Testis (tissue), 3 donors: ENCODE results near the gene TPSG1. TPM values are rescaled to one million over a fixed set of nuclear protein-coding genes. Genes with fewer than 3 reads are reported as not detected.
A peak's percentile ranks its signal among the peaks of the same experiment; 100 is the strongest.

Experiments
- DNase-seq: peaks from one replicate; pipeline ENCODE4 v3.0.0-alpha.2; 2019
- H3K27ac ChIP-seq, 2 donors: fragments of 200-600 bp; sonication (generic); one replicate each; pipeline ENCODE4 v1.5.1; 2019
- H3K27me3 ChIP-seq: fragments of 200-600 bp; sonication (generic); one replicate; pipeline ENCODE4 v1.5.1; 2019
- H3K36me3 ChIP-seq: fragments of 200-600 bp; sonication (generic); one replicate; pipeline ENCODE4 v1.5.1; 2017; ENCODE audit warnings: low read depth; ENCODE audit errors: missing control alignments
- H3K4me1 ChIP-seq: fragments of 200-600 bp; sonication (generic); one replicate; pipeline ENCODE4 v1.5.1; 2019
- H3K4me3 ChIP-seq, 2 donors: fragments of 200-600 bp; sonication (generic); one replicate each; pipeline ENCODE4 v1.5.1; 2017 to 2019
- H3K9me3 ChIP-seq: fragments of 200-600 bp; sonication (generic); one replicate; pipeline ENCODE4 v1.5.1; 2017
- POLR2A ChIP-seq: fragments of 450-650 bp; IDR thresholded peaks from one replicate; pipeline ENCODE4 v1.6.1; 2017; ENCODE audit warnings: antibody characterized with exemption, mild to moderate bottlenecking, moderate library complexity
- WGBS, 2 donors: methylation state at CpG; one replicate each; pipeline ENCODE4 v1.1.5; 2018; 5-methylcytosine and 5-hydroxymethylcytosine counted together
- intact Hi-C: fragments of 100-400 bp; cut with DNase I; formaldehyde crosslinking; loops from one replicate; pipeline ENCODE4 v1.15.1; 2023; ENCODE audit warnings: low total_unique reads
- polyA plus RNA-seq: library from polyadenylated mRNA; stranded (reverse); fragments of 350-450 nt; fragmentation: Illumina TruSeq; extraction: RNeasy Lipid Tissue Mini Kit (QIAGEN cat#74804); gene quantifications from one replicate; pipeline ENCODE4 v1.2.3, GENCODE V29; 2014; ENCODE audit warnings: low read depth, low replicate concordance; ENCODE audit not compliant: insufficient read depth
- total RNA-seq, 2 donors: library from RNA; depleted of rRNA; stranded (reverse); fragments of >200 nt; gene quantifications; one replicate each; pipeline ENCODE4 v1.2.3, GENCODE V29; 2016
- TF ChIP-seq, protein P1 (sequence below), 3 experiments: fragments of 450-650 bp in 2 of 3; fragments of 200-600 bp in 1 of 3; sonication (generic) in 1 of 3; IDR thresholded peaks; one replicate each; pipeline ENCODE4 v1.5.1; 2016 to 2019; ENCODE audit warnings: antibody characterized with exemption in 3 of 3, mild to moderate bottlenecking in 2 of 3, moderate library complexity in 1 of 3

TPSG1 gene
- total and polyA plus RNA-seq, 3 donors from 2014 or later: 1.2 TPM; not detected in 2

GRCh38 chr16:1195393-1195666 lies 29.7 kb downstream of the TPSG1 start:
- WGBS, 2 donors: 91 to 92% methylated on average over 13 to 14 of the region's 14 CpGs
- intact Hi-C loops: loop anchor here (5.0 kb wide), 1 partner anchor 83 kb away; no protein-coding TSS in a partner anchor
- Histone ChIP-seq H3K27me3 (no peaks in the 10 kb centered on the region), H3K9me3 (no peaks in the 10 kb centered on the region), H3K4me3 (no peak overlapping the region), H3K4me1 (no peaks in the 10 kb centered on the region), H3K36me3 (no peaks in the 10 kb centered on the region), H3K27ac (no peak overlapping the region)
- TF ChIP-seq, protein P1, sequence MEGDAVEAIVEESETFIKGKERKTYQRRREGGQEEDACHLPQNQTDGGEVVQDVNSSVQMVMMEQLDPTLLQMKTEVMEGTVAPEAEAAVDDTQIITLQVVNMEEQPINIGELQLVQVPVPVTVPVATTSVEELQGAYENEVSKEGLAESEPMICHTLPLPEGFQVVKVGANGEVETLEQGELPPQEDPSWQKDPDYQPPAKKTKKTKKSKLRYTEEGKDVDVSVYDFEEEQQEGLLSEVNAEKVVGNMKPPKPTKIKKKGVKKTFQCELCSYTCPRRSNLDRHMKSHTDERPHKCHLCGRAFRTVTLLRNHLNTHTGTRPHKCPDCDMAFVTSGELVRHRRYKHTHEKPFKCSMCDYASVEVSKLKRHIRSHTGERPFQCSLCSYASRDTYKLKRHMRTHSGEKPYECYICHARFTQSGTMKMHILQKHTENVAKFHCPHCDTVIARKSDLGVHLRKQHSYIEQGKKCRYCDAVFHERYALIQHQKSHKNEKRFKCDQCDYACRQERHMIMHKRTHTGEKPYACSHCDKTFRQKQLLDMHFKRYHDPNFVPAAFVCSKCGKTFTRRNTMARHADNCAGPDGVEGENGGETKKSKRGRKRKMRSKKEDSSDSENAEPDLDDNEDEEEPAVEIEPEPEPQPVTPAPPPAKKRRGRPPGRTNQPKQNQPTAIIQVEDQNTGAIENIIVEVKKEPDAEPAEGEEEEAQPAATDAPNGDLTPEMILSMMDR (IDR thresholded peaks at IDR 0.05): no peak
- DNase-seq: no peak

- intact Hi-C loops: loop anchor here (5.0 kb wide), 1 partner anchor 83 kb away; no protein-coding TSS in a partner anchor
- 41 to 45% methylated on average over 33 to 61 of the region's 61 CpGs for WGBS, 2 donors
- Histone ChIP-seq H3K27me3 (no peaks in the 10 kb centered on the region), H3K36me3 (no peaks in the 10 kb centered on the region), H3K4me1 (no peaks in the 10 kb centered on the region), H3K4me3 (no peak overlapping the region), H3K9me3 (no peaks in the 10 kb centered on the region), H3K27ac (no peak overlapping the region)
- no peak for DNase-seq
- TF ChIP-seq POLR2A: no peak
- TF ChIP-seq, protein P1 (IDR thresholded peaks at IDR 0.05): peak; percentile 81 to 88 (median 84)
Measured at GRCh38 chr16:1194665-1195392, 30.2 kb downstream of the TPSG1 start.

- 78 to 88% methylated on average over 8 to 29 of the region's 29 CpGs for WGBS, 2 donors
- intact Hi-C loops: no loop called here
- Histone ChIP-seq H3K4me1 (no peaks in the 10 kb centered on the region), H3K4me3 (no peak overlapping the region), H3K36me3 (no peaks in the 10 kb centered on the region), H3K9me3 (no peaks in the 10 kb centered on the region), H3K27me3 (no peaks in the 10 kb centered on the region), H3K27ac (no peak overlapping the region)
- no peak for TF ChIP-seq POLR2A
- TF ChIP-seq, protein P1 (IDR thresholded peaks at IDR 0.05): no peak
- no peak for DNase-seq
Measured at GRCh38 chr16:1193825-1194581, 31.1 kb downstream of the TPSG1 start.

GRCh38 chr16:1193143-1193824 lies 31.8 kb downstream of the TPSG1 start:
- Histone ChIP-seq H3K4me3 (no peak overlapping the region), H3K4me1 (no peaks in the 10 kb centered on the region), H3K9me3 (no peaks in the 10 kb centered on the region), H3K27me3 (no peaks in the 10 kb centered on the region), H3K36me3 (no peaks in the 10 kb centered on the region), H3K27ac (no peak overlapping the region)
- intact Hi-C loops: no loop called here
- DNase-seq: no peak
- TF ChIP-seq POLR2A: no peak
- TF ChIP-seq, protein P1 (IDR thresholded peaks at IDR 0.05): no peak
- whole genome bisulfite sequencing, 2 donors: 82 to 84% methylated on average over 11 to 30 of the region's 30 CpGs
